ENCODE measurements around the gene FBXO15.

- TF ChIP-seq REST (IDR thresholded peaks at IDR 0.05) (no peak), EGR1 (IDR thresholded peaks at IDR 0.05; ENCODE audit: low read depth in 2 of 2) (no peak), CTCF (IDR thresholded peaks at IDR 0.05; ENCODE audit: low read depth, low read length, missing input control) (no peak), MAX (IDR thresholded peaks at IDR 0.05) (no peak), RXRA (IDR thresholded peaks at IDR 0.05) (no peak), TAF1 (conservative IDR thresholded peaks at IDR 0.05) (no peak), SP1 (IDR thresholded peaks at IDR 0.05) (no peak), HNF4A (conservative IDR thresholded peaks at IDR 0.05) (no peak), GABPA (IDR thresholded peaks at IDR 0.05 in 1 of 2, conservative IDR thresholded peaks at IDR 0.05 in 1 of 2) (no peak), JUND (IDR thresholded peaks at IDR 0.05) (no peak), HNF4G (IDR thresholded peaks at IDR 0.05) (no peak), RAD21 (IDR thresholded peaks at IDR 0.05) (no peak), FOXA1 (IDR thresholded peaks at IDR 0.05) (no peak)
Observed at GRCh38 chr18:74185860-74186259, 38.2 kb upstream of the FBXO15 start.

Data from liver (tissue), 3 donors.